Measurements from ENCODE around the gene SLC25A38.
"Not testable (repeated sequence)": the region's sequence is repeated elsewhere in the genome, so short reads cannot be mapped to it uniquely, and the experiment has no call there.

DNA sequence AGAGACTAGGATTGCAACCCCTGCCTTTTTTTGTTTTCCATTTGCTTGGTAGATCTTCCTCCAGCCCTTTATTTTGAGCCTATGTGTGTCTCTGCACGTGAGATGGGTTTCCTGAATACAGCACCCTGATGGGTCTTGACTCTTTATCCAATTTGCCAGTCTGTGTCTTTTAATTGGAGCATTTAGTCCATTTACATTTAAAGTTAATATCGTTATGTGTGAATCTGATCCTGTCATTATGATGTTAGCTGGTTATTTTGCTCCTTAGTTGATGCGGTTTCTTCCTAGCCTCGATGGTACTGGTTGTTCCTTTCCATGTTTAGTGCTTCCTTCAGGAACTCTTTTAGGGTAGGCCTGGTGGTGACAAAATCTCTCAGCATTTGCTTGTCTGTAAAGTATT, 12.7 kb upstream of the SLC25A38 start:
- TF ChIP-seq, protein P1, sequence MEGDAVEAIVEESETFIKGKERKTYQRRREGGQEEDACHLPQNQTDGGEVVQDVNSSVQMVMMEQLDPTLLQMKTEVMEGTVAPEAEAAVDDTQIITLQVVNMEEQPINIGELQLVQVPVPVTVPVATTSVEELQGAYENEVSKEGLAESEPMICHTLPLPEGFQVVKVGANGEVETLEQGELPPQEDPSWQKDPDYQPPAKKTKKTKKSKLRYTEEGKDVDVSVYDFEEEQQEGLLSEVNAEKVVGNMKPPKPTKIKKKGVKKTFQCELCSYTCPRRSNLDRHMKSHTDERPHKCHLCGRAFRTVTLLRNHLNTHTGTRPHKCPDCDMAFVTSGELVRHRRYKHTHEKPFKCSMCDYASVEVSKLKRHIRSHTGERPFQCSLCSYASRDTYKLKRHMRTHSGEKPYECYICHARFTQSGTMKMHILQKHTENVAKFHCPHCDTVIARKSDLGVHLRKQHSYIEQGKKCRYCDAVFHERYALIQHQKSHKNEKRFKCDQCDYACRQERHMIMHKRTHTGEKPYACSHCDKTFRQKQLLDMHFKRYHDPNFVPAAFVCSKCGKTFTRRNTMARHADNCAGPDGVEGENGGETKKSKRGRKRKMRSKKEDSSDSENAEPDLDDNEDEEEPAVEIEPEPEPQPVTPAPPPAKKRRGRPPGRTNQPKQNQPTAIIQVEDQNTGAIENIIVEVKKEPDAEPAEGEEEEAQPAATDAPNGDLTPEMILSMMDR (IDR thresholded peaks at IDR 0.05; ENCODE audit: low read length): not testable (repeated sequence)
- not testable (repeated sequence) for TF ChIP-seq EZH2 (optimal IDR thresholded peaks at IDR 0.05; ENCODE audit: low read depth, low read length); EZH2phosphoT487 (IDR thresholded peaks at IDR 0.05; ENCODE audit: low read length)

Data from MM.1S (cell line).